Ramos (cell line): ENCODE measurements around the gene SLC35G2.
"Not testable (repeated sequence)": the region's sequence is repeated elsewhere in the genome, so short reads cannot be mapped to it uniquely, and the experiment has no call there.

ENCODE experiments used
- in situ Hi-C: fragments of 300-500 bp; cut with MboI; formaldehyde crosslinking; loops from one replicate; pipeline ENCODE4 v1.14.3; 2022; ENCODE audit warnings: low sequenced_read_pairs; ENCODE audit not compliant: unreplicated experiment

Gene SLC35G2

GRCh38 chr3:136818769-136819391, at the start of gene SLC35G2:
TSS of gene SLC35G2 (plus strand) at chr3:136819126. CDS start at chr3:136854461, 35,335 bp downstream.
- in situ Hi-C loops, result no loop called here

GRCh38 chr3:136772709-136773108, 46.2 kb upstream of the SLC35G2 start:
- in situ Hi-C loops, result no loop called here

GRCh38 chr3:136778865-136779264, 40.1 kb upstream of the SLC35G2 start:
- in situ Hi-C loops, result no loop called here

GRCh38 chr3:136780741-136781140, 38.2 kb upstream of the SLC35G2 start:
- in situ Hi-C loops, result no loop called here

GRCh38 chr3:136783708-136784191, 35.2 kb upstream of the SLC35G2 start:
- in situ Hi-C loops, result no loop called here

GRCh38 chr3:136787349-136787748, 31.6 kb upstream of the SLC35G2 start:
- in situ Hi-C loops, result no loop called here

GRCh38 chr3:136788154-136788553, 30.8 kb upstream of the SLC35G2 start:
- in situ Hi-C loops, result no loop called here

GRCh38 chr3:136789976-136790375, 28.9 kb upstream of the SLC35G2 start:
- in situ Hi-C loops, result no loop called here

- in situ Hi-C loops, result no loop called here
These were observed 28.1 kb upstream of the SLC35G2 start for GRCh38 chr3:136790786-136791185.

GRCh38 chr3:136792556-136793330, 26.2 kb upstream of the SLC35G2 start:
- in situ Hi-C loops, result no loop called here

GRCh38 chr3:136801146-136801545, 17.8 kb upstream of the SLC35G2 start:
- in situ Hi-C loops, result not testable (repeated sequence)

GRCh38 chr3:136802481-136802996, 16.4 kb upstream of the SLC35G2 start:
- in situ Hi-C loops, result no loop called here

- in situ Hi-C loops, result no loop called here
These were observed 14.8 kb upstream of the SLC35G2 start for GRCh38 chr3:136804141-136804540.

GRCh38 chr3:136804813-136805212, 14.1 kb upstream of the SLC35G2 start:
- in situ Hi-C loops, result no loop called here

- in situ Hi-C loops, result no loop called here
These were observed 13.1 kb upstream of the SLC35G2 start for GRCh38 chr3:136805795-136806194.

GRCh38 chr3:136811701-136812100, 7.2 kb upstream of the SLC35G2 start:
- in situ Hi-C loops, result no loop called here

GRCh38 chr3:136817448-136817847, 1.5 kb upstream of the SLC35G2 start:
- in situ Hi-C loops, result no loop called here

- in situ Hi-C loops, result no loop called here
These were observed 646 bp upstream of the SLC35G2 start for GRCh38 chr3:136818191-136818768.

GRCh38 chr3:136819392-136819730, 435 bp downstream of the SLC35G2 start:
- in situ Hi-C loops, result no loop called here

GRCh38 chr3:136819731-136820679, 1.1 kb downstream of the SLC35G2 start:
- in situ Hi-C loops, result no loop called here
